IMR-90 (cell line): Measurements from ENCODE around the gene NRIP2. TPM values are rescaled to one million over a fixed set of nuclear protein-coding genes. Genes with fewer than 3 reads are reported as not detected.

Experiments used
- ATAC-seq: fragments of 200-7000 bp; cut with Tn5 transposase; 2 replicates; pipeline ENCODE4 v1.9.1; 2020; ENCODE audit warnings: low read depth, mild to moderate bottlenecking, moderate library complexity
- BruUV-seq: library from RNA; stranded (reverse); fragments of 400-500 nt; replicated peaks from 2 replicates; lab custom pipeline; 2021; lab: Mats Ljungman, UMichigan
- CTCF ChIA-PET: fragments of 300-600 bp; formaldehyde crosslinking; extraction: SDS; loops from one replicate; lab custom pipeline; 2021; ENCODE audit warnings: antibody characterized with exemption; lab: Yijun Ruan, JAX
- POLR2A ChIA-PET: fragments of 300-600 bp; sonication (Branson Sonifier 250); formaldehyde crosslinking; loops from one replicate; lab custom pipeline; 2022; ENCODE audit warnings: antibody characterized with exemption; ENCODE audit not compliant: unreplicated experiment; lab: Charles Lee
- DNase-seq: peaks from one replicate; pipeline ENCODE4 v3.0.0; 2013
- H2AFZ ChIP-seq: replicated peaks from 2 replicates; pipeline ENCODE3; 2013; ENCODE audit warnings: low read length, mild to moderate bottlenecking; ENCODE audit not compliant: poor library complexity
- H2AK5ac ChIP-seq: 2 replicates; pipeline ENCODE4 v1.6.1; 2013; ENCODE audit warnings: low read depth, low read length, inconsistent platforms
- H2AK9ac ChIP-seq: replicated peaks from 2 replicates; pipeline ENCODE3; 2013; ENCODE audit warnings: mild to moderate bottlenecking, low read depth, low read length, moderate library complexity; ENCODE audit not compliant: poor library complexity
- H2BK120ac ChIP-seq: 2 replicates; pipeline ENCODE4 v1.6.1; 2013; ENCODE audit warnings: low read depth, low read length, inconsistent platforms
- H2BK15ac ChIP-seq: 3 replicates; pipeline ENCODE4 v1.6.1; 2013; ENCODE audit warnings: low read depth, low read length, inconsistent platforms
- H2BK20ac ChIP-seq: 2 replicates; pipeline ENCODE4 v1.6.1; 2013; ENCODE audit warnings: low read depth, mild to moderate bottlenecking, inconsistent platforms, low read length, moderate library complexity
- H2BK5ac ChIP-seq: 2 replicates; pipeline ENCODE4 v1.6.1; 2013; ENCODE audit warnings: mild to moderate bottlenecking, low read depth, low read length, inconsistent platforms; ENCODE audit not compliant: poor library complexity, severe bottlenecking
- H3K14ac ChIP-seq: replicated peaks from 2 replicates; pipeline ENCODE4 v1.6.1; 2013; ENCODE audit warnings: low read depth, low read length, inconsistent platforms
- H3K18ac ChIP-seq: 2 replicates; pipeline ENCODE4 v1.6.1; 2013; ENCODE audit warnings: low read depth, low read length, control low read depth
- H3K23ac ChIP-seq: 2 replicates; pipeline ENCODE4 v1.6.1; 2013; ENCODE audit warnings: low read depth, low read length, inconsistent platforms
- H3K27ac ChIP-seq: 2 replicates; pipeline ENCODE4 v1.5.1; 2013; ENCODE audit warnings: mild to moderate bottlenecking, control low read depth, low read length; ENCODE audit not compliant: insufficient read depth
- H3K27me3 ChIP-seq: 2 replicates; pipeline ENCODE4 v1.6.1; 2013; ENCODE audit warnings: low read length; ENCODE audit not compliant: control insufficient read depth, insufficient read depth
- H3K36me3 ChIP-seq: 2 replicates; pipeline ENCODE4 v1.6.1; 2013; ENCODE audit warnings: low read length, mixed read lengths; ENCODE audit not compliant: control insufficient read depth, insufficient read depth
- H3K4ac ChIP-seq: 2 replicates; pipeline ENCODE4 v1.6.1; 2013; ENCODE audit warnings: low read depth, low read length, inconsistent platforms
- H3K4me1 ChIP-seq: 2 replicates; pipeline ENCODE4 v1.6.1; 2013; ENCODE audit warnings: low read length, mixed read lengths; ENCODE audit not compliant: control insufficient read depth, insufficient read depth
- H3K4me2 ChIP-seq: 2 replicates; pipeline ENCODE4 v1.6.1; 2013; ENCODE audit warnings: low read depth, mild to moderate bottlenecking, control low read depth, low read length, moderate library complexity
- H3K4me3 ChIP-seq: 2 replicates; pipeline ENCODE4 v1.5.1; 2013; ENCODE audit warnings: low read depth, mild to moderate bottlenecking, control low read depth, low read length, moderate library complexity; ENCODE audit not compliant: insufficient read depth
- H3K56ac ChIP-seq: 2 replicates; pipeline ENCODE4 v1.6.1; 2013; ENCODE audit warnings: low read length, inconsistent platforms; ENCODE audit not compliant: insufficient read depth; ENCODE audit errors: extremely low read depth
- H3K79me1 ChIP-seq, 2 experiments: 2 replicates each; pipeline ENCODE4 v1.6.1; 2013; ENCODE audit warnings: low read length in 2 of 2, inconsistent platforms in 1 of 2, low read depth in 1 of 2
- H3K9ac ChIP-seq: 2 replicates; pipeline ENCODE4 v1.6.1; 2013; ENCODE audit warnings: low read depth, low read length, control low read depth
- H3K9me1 ChIP-seq: 2 replicates; pipeline ENCODE4 v1.6.1; 2013; ENCODE audit warnings: low read length, inconsistent platforms; ENCODE audit not compliant: insufficient read depth
- H3K9me3 ChIP-seq: 2 replicates; pipeline ENCODE4 v1.6.1; 2013; ENCODE audit warnings: low read length; ENCODE audit not compliant: control insufficient read depth, insufficient read depth
- H4K20me1 ChIP-seq: 2 replicates; pipeline ENCODE4 v1.6.1; 2013; ENCODE audit warnings: low read length, inconsistent platforms; ENCODE audit not compliant: insufficient read depth
- H4K5ac ChIP-seq: 2 replicates; pipeline ENCODE4 v1.6.1; 2013; ENCODE audit warnings: mild to moderate bottlenecking, low read depth, low read length, control low read depth
- H4K8ac ChIP-seq, 2 experiments: 2 replicates each; pipeline ENCODE4 v1.6.1; 2013; ENCODE audit warnings: low read depth in 2 of 2, low read length in 2 of 2, control low read depth in 1 of 2, inconsistent platforms in 1 of 2
- H4K91ac ChIP-seq: 2 replicates; pipeline ENCODE4 v1.6.1; 2013; ENCODE audit warnings: low read depth, low read length, inconsistent platforms; ENCODE audit not compliant: insufficient read depth
- BHLHE40 ChIP-seq: fragments of 150-350 bp; IDR thresholded peaks from 2 replicates; pipeline ENCODE4 v1.6.1; 2016; ENCODE audit warnings: mild to moderate bottlenecking, low read depth, low read length
- CEBPB ChIP-seq: IDR thresholded peaks from 2 replicates; pipeline ENCODE4 v1.6.1; 2012; ENCODE audit warnings: low read depth, low read length, improper control_type of control experiment
- CHD1 ChIP-seq: IDR thresholded peaks from 2 replicates; pipeline ENCODE4 v1.6.1; 2012; ENCODE audit warnings: low read depth, low read length, improper control_type of control experiment
- CTCF ChIP-seq: conservative IDR thresholded peaks from 2 replicates; pipeline ENCODE4 v1.5.1; 2012; ENCODE audit warnings: mild to moderate bottlenecking, low read depth, low read length, improper control_type of control experiment
- ELK1 ChIP-seq: fragments of 150-350 bp; IDR thresholded peaks from 2 replicates; pipeline ENCODE4 v1.6.1; 2016; ENCODE audit warnings: low read depth, mild to moderate bottlenecking, low read length, moderate library complexity, borderline replicate concordance
- FOS ChIP-seq: fragments of 150-350 bp; IDR thresholded peaks from 2 replicates; pipeline ENCODE4 v1.6.1; 2016; ENCODE audit warnings: low read depth, low read length
- MAFK ChIP-seq: IDR thresholded peaks from 2 replicates; pipeline ENCODE4 v1.6.1; 2012; ENCODE audit warnings: low read depth, low read length, improper control_type of control experiment
- MAZ ChIP-seq: IDR thresholded peaks from 2 replicates; pipeline ENCODE4 v1.6.1; 2012; ENCODE audit warnings: low read depth, mild to moderate bottlenecking, low read length, improper control_type of control experiment, moderate library complexity, borderline replicate concordance
- MXI1 ChIP-seq: IDR thresholded peaks from 2 replicates; pipeline ENCODE4 v1.6.1; 2012; ENCODE audit warnings: low read depth, mild to moderate bottlenecking, low read length, moderate library complexity, borderline replicate concordance
- NFE2L2 ChIP-seq: fragments of 150-350 bp; IDR thresholded peaks from 2 replicates; pipeline ENCODE4 v1.6.1; 2016; ENCODE audit warnings: low read depth, mild to moderate bottlenecking, low read length
- RAD21 ChIP-seq: IDR thresholded peaks from 2 replicates; pipeline ENCODE4 v1.6.1; 2012; ENCODE audit warnings: low read length, improper control_type of control experiment
- RCOR1 ChIP-seq: IDR thresholded peaks from 2 replicates; pipeline ENCODE4 v1.6.1; 2012; ENCODE audit warnings: mild to moderate bottlenecking, low read length, improper control_type of control experiment; ENCODE audit not compliant: insufficient replicate concordance
- RFX5 ChIP-seq: IDR thresholded peaks from 2 replicates; pipeline ENCODE4 v1.8.0; 2012; ENCODE audit warnings: low read depth, mild to moderate bottlenecking, low read length, moderate library complexity
- SMC3 ChIP-seq: fragments of 150-350 bp; IDR thresholded peaks from 2 replicates; pipeline ENCODE4 v1.6.1; 2016; ENCODE audit warnings: low read depth, mild to moderate bottlenecking, antibody characterized with exemption, low read length, moderate library complexity
- USF2 ChIP-seq: fragments of 150-350 bp; IDR thresholded peaks from 2 replicates; pipeline ENCODE4 v1.6.1; 2017; ENCODE audit warnings: mild to moderate bottlenecking, antibody characterized with exemption, low read length, low read depth
- WGBS, 2 experiments: methylation state at CpG; one replicate each; pipeline versions ENCODE4 v1.1.5 to v1.1.7; 2013; ENCODE audit warnings: missing lambda C conversion rate in 2 of 2; ENCODE audit not compliant: insufficient read length in 1 of 2; ENCODE audit errors: extremely low coverage in 2 of 2; 5-methylcytosine and 5-hydroxymethylcytosine counted together
- dilution Hi-C: fragments of 300-500 bp; cut with HindIII; formaldehyde crosslinking; loops from one replicate; pipeline ENCODE4 v1.14.3; 2018; ENCODE audit warnings: low sequenced_read_pairs; ENCODE audit not compliant: unreplicated experiment
- in situ Hi-C: fragments of 300-500 bp; cut with MboI; formaldehyde crosslinking; loops from 3 replicates; pipeline ENCODE4 v1.14.3; 2019; ENCODE audit warnings: low sequenced_read_pairs, inconsistent platforms, mixed read lengths
- intact Hi-C: fragments of 100-400 bp; cut with micrococcal nuclease; formaldehyde crosslinking; loops from 2 replicates; pipeline ENCODE4 v1.10.0; 2022
- polyA plus RNA-seq, 3 experiments: library from polyadenylated mRNA; depleted of rRNA; stranded (reverse); fragments of >200 nt; gene quantifications; 2 replicates each; pipeline ENCODE4 v1.2.3, GENCODE V29; 2012; ENCODE audit warnings: low replicate concordance in 1 of 3
- total RNA-seq: library from RNA; depleted of rRNA; stranded (reverse); fragments of >200 nt; gene quantifications from 2 replicates; pipeline ENCODE4 v1.2.3, GENCODE V29; 2012

Gene NRIP2
- total and polyA plus RNA-seq, 2 of the 4 experiments (the other 2 are of a cell fraction) = 0.18 to 0.27 TPM

GRCh38 chr12:2794191-2794735, 40.6 kb downstream of the NRIP2 start:
- WGBS, 2 experiments = 4% methylated on average over 23 of the region's 49 CpGs; no CpG with 5 or more reads in 1 of the 2 experiments
- no peak overlapping the region for H3K14ac ChIP-seq
- H3K4me2 ChIP-seq = peak overlapping the region; percentile 61
- intact Hi-C loops (no loop called here), dilution Hi-C loops (no loop called here), in situ Hi-C loops (no loop called here)
- H3K27me3 ChIP-seq = peaks cover under 1% of the 10 kb centered on the region; the same call in 1 of the 2 replicates
- ATAC-seq = peak; percentile 25
- H3K36me3 ChIP-seq = peaks cover 16% of the 10 kb centered on the region
- no TSS peak for BruUV-seq
- no peak overlapping the region for H3K56ac ChIP-seq
- H4K5ac ChIP-seq = no peak overlapping the region
- no peak overlapping the region for H3K18ac ChIP-seq
- H3K4me3 ChIP-seq = peak overlapping the region; percentile 60
- DNase-seq = no peak
- no peak overlapping the region for H2BK15ac ChIP-seq
- no peak overlapping the region for H2BK20ac ChIP-seq
- 0 out of 2 replicates have a peak overlapping the region, but pooled peaks have one; percentile 6 for H4K91ac ChIP-seq
- POLR2A ChIA-PET = no interaction called here
- no peak overlapping the region for H2AK5ac ChIP-seq
- H2BK5ac ChIP-seq = no peak overlapping the region
- peak overlapping the region; percentile 43; the same call in 1 of the 2 replicates for H3K4ac ChIP-seq
- H3K9ac ChIP-seq = peak overlapping the region; percentile 49
- H2AFZ ChIP-seq = peak overlapping the region; percentile 90
- H3K9me3 ChIP-seq = no peaks in the 10 kb centered on the region
- CTCF ChIA-PET = no interaction called here
- peaks cover 8% of the 10 kb centered on the region; the same call in 1 of the 2 replicates for H3K9me1 ChIP-seq
- H4K8ac ChIP-seq = peak overlapping the region in 1 of 2 experiments; percentile 69; a peak in 1 of 4 replicates
- no peak overlapping the region; the same call in 1 of the 2 replicates for H3K23ac ChIP-seq
- peaks cover 33 to 35% of the 10 kb centered on the region in 2 experiments for H3K79me1 ChIP-seq
- peak overlapping the region; percentile 19; the same call in 1 of the 2 replicates for H2BK120ac ChIP-seq
- peak overlapping the region; percentile 47 for H2AK9ac ChIP-seq
- peak overlapping the region; percentile 4; the same call in 1 of the 2 replicates for H3K27ac ChIP-seq
- peaks cover 4% of the 10 kb centered on the region; the same call in 1 of the 2 replicates for H3K4me1 ChIP-seq
- peaks cover 18% of the 10 kb centered on the region; the same call in 1 of the 2 replicates for H4K20me1 ChIP-seq
- TF ChIP-seq BHLHE40 (no peak), RAD21 (no peak), MAZ (no peak), CHD1 (no peak), MXI1 (no peak), FOS (no peak), NFE2L2 (no peak), ELK1 (no peak), SMC3 (no peak), RFX5 (no peak), USF2 (no peak), CEBPB (no peak), MAFK (no peak), CTCF (no peak), RCOR1 (no peak)
